Fibroblast of lung (primary cell): ENCODE measurements around the gene DIPK1B.

Experiments
- EZH2 ChIP-seq: IDR thresholded peaks from 2 replicates; pipeline ENCODE4 v1.5.1; 2012; ENCODE audit warnings: low read length, control low read depth, mild to moderate bottlenecking; ENCODE audit errors: missing control alignments
- TF ChIP-seq, protein P1 (sequence below), 2 donors: IDR thresholded peaks in 1 of 2; conservative IDR thresholded peaks in 1 of 2; 1 replicate in 1 of 2; 2 replicates in 1 of 2; pipeline ENCODE4 v1.5.1; 2011 to 2012; ENCODE audit warnings: low read length in 2 of 2, control low read depth in 1 of 2, inconsistent platforms in 1 of 2, low read depth in 1 of 2, mild to moderate bottlenecking in 1 of 2

DNA sequence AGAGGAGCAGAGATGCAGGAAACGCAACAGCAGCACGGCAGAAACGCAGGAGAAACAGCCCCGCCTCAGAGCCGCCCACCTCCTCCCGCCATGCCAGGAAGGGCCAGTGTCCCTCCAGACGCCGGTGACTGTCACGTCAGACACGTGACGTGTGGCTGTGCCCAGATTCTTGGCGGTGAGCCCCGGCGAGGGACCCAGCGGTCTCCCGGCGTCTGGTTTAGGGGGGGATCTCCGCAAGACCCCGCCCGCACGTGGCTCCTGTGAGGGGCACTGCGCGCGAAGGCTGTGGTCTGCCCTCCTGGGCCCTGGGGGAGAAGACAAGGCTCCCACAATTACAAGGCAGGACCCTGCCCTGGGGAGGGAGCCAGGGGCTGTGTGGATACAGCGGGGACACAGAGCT lies 48.1 kb downstream of the DIPK1B start:
- TF ChIP-seq, protein P1, sequence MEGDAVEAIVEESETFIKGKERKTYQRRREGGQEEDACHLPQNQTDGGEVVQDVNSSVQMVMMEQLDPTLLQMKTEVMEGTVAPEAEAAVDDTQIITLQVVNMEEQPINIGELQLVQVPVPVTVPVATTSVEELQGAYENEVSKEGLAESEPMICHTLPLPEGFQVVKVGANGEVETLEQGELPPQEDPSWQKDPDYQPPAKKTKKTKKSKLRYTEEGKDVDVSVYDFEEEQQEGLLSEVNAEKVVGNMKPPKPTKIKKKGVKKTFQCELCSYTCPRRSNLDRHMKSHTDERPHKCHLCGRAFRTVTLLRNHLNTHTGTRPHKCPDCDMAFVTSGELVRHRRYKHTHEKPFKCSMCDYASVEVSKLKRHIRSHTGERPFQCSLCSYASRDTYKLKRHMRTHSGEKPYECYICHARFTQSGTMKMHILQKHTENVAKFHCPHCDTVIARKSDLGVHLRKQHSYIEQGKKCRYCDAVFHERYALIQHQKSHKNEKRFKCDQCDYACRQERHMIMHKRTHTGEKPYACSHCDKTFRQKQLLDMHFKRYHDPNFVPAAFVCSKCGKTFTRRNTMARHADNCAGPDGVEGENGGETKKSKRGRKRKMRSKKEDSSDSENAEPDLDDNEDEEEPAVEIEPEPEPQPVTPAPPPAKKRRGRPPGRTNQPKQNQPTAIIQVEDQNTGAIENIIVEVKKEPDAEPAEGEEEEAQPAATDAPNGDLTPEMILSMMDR (conservative IDR thresholded peaks at IDR 0.05 in 1 of 2, IDR thresholded peaks at IDR 0.05 in 1 of 2; ENCODE audit: low read depth in 1 of 2, low read length in 2 of 2), result no peak
- no peak for TF ChIP-seq EZH2
